ENCODE measurements around the gene SH3RF2.
"Not testable (repeated sequence)": the region's sequence is repeated elsewhere in the genome, so short reads cannot be mapped to it uniquely, and the experiment has no call there.

The SH3RF2 gene

DNA sequence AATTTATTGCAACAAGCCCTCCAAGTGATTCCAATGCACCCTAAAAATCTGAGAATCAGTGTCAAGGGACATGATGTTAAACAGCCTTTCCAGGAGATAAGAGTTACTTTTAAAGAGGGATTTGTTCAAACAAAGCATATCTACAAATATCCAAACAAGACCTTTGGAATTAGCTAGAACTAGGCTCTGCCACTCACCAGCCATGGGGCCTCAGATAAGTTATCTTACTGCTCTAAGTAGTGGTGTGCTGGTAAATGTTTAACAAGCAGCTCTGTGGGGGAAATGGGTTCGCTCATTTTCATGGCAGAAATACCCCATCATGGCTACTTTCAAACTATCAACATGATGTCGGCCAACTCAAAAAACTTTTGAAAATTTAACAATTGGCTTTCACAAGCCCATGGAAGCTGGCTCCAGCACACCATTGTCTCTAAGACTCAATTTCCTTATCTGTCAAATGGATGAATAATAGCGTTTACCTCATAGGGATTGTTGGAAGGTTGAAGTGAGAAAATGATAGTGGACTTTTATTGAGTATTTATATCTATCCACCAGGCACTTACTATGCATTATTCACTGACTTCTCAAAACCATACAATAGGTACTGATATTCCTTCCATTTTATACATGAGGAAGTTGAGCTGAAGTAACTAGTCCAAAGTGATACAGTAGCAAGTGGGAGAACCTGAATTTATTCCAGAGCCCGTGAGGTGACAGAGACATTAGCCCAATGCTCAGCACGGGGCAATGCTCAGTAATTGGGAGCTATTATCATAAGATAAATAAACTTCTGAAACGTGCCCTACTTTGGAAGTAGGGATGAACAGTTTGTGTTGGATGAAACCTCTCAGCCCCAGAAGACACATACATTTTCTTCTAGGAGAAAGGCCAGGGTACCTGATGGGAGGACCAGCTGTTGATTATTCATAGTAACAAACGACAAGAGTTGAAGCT lies 43.2 kb downstream of the SH3RF2 start:
- no peak for DNase-seq

DNA sequence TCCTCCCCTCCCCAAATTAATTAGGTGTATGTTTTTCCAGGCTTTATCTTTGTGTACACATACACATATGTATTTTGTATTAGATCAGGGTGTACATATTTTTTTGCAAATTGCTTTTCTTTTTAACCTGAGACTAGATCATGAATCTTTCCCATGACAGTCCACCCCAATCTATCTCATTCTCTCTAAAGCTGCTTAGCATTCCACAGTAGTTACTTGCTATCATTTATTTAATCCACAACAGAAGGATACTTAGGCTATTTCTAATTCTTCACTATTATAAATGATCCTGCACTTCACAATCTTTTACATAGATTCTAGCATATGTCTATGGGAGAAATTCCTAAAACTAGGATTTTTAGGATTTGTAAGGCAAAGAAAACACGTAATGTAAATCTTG lies 43.9 kb downstream of the SH3RF2 start:
- DNase-seq = no peak

DNA sequence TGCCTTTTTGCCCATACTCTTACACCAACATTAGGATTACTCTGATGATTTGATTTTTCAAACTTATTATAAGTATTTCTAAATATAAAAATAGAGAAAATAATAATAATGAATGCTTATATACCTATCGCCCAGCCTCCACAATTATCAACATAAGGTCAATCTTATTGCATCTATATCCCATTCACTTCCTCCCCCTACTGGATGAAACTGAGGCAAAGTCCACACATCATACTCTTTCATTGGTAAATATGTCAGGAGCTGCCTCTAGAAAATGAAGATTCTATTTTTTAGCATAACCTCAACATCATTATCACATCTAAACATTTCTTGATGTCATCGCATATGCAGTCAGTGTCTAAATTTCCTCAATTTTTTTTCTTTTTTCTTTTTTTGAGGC lies 44.3 kb downstream of the SH3RF2 start:
- no peak for DNase-seq

DNA sequence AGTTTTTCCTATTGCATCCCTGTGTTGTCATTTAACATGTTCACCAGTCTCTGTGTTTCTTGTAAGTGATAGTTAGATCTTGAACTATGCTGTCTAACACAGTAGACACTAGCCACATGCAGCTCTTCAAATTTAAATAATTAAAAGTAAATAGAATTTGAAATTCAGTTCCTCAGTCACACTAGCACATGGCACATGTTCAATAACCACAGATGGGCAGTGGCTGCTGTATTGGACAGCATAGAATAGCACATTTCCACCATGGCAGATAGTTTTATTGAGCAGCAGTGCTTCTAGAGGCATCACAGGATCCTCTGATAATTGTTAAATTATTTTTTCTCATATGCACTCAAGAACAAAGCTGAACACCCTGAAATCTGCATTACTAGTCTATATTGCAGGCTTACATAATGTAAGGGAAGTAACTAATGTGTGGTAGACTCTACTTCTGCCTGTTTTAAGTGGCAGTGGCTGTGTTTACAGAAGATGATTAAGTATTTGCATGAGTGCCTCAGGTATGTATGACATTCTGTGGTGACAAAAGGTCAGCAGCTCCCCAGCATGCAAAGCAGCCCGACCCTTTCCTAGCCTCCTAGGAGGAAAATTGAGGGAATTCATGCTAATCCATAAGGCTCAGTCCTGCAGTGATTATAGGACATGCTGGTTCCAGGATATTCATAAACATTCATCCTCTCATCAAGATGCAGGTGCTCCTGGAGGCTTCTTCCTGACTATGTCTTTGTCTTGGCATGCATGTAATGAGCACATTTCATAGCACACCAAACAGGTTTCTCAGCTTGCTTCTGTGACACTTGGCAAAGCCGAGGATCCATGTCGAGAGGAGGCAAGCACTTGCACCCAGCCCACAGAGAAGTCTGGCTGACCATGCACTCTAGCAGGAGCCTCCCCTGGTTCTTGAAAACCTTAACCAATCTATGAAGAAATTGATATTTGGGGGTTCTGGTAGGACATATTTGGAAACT lies 45.5 kb downstream of the SH3RF2 start:
- DNase-seq = no peak

DNA sequence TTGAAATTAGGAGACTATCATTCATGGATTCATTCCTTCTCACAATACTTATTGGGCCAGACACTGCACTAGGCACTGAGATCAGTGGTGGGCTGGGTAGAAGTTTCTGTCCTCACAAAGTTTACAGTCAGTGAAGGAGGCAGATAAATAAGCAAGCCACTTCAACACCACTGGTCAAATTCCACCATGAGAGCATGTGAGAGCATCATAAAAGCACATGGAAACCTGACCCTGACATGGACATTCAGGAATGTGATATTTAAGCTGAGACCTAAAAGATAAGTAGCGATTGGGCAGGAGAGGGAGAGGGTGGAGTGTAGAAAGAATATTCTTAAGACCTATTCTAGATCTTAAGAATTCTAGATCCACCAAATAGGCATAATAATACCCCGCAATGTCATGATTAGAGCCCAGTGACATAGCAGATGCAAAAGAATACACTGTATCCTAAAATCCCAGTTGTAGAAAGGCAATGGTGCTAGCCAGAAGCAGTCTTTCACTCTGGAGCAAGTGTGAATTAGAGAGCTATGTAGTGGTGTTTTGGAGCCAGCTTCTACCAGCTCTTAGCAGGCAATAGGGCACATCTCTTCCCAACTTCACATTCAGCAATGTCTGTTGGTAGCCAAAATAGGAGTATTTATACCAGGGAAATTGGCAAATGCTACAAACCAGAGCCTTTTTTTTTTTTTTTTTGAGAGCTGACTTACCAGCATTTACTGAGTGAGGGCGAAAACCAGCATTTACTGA lies 46.4 kb downstream of the SH3RF2 start:
- DNase-seq = no peak

DNA sequence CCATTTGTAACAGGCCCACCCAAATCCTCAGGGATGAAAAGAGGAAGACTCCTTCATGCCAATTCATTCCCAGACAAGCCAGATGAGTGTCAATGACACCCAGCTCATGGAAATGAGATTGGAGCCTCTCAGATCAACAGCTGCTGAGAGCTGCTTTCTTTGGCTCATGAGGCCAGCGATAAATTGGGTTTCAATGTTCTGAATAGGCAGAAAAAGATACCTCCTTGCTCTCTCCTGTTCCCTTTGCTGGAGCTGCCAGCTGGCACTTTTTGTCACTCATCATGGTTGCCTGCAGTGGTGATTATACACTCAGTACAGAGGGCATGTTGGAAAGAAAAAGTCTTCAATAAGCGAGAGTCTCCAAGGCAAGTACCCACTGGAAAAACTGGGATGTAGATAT lies 47.1 kb downstream of the SH3RF2 start:
- DNase-seq = no peak

DNA sequence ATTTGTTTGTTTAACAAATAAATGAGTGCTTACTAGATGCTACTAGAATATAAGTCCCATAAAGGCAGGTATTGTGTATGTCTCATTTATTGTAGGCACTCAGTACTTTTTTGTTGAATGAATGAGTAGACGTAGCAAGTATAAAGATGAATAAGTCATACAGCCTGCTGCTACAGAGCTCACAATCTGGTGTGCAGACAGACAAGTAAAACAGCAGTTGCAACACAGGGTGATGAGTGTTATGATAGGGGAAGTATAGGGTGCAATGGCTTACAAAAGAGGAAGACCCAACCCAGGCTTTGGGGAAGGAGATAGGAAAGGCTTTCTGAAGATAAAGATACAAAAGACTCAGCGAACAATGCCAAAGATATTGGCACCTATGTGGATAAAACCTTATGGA lies 47.7 kb downstream of the SH3RF2 start:
- DNase-seq = no peak

DNA sequence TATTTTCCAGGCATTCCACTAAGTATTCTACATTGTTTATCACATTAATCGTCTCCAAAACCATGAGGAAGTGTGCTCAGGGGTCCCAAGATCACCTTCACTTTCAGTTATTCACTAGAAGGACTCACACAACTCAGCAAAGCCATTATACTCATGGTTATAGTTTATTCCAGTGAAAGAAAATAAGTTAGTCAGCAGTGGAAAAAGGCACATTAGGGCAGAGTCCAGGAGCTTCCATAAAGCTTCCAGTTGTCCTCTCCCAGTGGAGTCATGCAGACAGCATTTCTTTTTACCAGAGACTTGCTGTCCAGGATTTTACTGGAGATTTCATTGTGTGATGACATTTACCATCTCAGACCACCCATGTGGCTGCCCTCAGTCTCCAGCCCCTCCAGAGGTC lies 51.5 kb downstream of the SH3RF2 start:
- no peak for DNase-seq

DNA sequence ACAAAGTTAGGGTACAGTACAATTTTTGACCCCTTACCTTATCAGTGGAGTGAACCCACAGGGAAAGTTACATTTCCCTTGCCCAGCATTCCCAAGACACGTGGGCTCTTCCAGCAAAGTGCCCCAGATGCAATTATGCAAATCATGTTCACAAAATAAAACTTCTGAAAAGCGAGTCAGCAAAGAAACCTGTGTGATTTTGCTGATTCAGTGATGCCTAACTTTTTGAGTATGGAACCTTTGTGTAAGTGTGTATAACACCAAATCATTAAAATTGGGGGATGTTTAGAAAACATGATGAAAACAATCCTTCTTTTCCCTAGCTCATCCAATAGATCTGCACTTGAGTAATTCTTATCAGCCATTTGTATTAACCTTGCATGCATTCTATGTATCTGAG lies 52.6 kb downstream of the SH3RF2 start:
- DNase-seq = no peak

DNA sequence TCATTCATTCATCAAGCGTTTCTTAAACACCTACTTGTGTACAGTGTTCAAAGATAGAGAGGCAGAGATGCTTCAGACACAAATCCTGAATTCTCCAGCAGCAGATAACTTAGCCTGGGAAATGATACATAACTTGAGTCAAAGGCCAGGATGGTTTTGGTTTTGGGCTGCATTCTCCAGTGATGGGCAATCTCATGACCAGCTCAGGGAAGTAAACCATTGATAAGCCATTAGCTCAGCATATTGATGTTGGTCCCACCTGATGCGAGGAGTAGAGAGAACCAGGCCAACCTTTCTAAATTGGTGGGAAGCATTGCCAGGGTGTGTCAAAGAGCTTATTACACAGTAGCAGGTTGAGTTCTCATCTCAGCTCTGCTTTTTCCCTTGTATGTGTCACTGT lies 53.0 kb downstream of the SH3RF2 start:
- no peak for DNase-seq

DNA sequence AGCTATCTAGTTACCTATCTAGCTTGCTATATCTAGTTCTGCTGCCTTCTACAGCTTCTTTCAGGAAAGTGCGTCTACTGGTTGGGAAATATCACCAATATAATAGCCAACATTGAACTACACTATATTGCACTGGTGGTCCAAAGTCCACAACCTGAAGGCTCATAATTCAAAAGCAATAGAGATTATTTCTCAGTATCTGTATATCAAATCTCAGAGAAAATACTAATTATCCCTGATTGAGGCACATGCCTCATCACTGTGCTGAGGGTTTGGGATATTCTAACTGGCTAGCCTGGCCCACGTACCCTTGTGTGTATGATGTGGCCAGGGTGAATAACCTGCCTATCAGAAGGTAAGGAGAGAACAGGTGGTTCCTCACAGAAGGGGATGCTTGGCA lies 53.8 kb downstream of the SH3RF2 start:
- DNase-seq = no peak

DNA sequence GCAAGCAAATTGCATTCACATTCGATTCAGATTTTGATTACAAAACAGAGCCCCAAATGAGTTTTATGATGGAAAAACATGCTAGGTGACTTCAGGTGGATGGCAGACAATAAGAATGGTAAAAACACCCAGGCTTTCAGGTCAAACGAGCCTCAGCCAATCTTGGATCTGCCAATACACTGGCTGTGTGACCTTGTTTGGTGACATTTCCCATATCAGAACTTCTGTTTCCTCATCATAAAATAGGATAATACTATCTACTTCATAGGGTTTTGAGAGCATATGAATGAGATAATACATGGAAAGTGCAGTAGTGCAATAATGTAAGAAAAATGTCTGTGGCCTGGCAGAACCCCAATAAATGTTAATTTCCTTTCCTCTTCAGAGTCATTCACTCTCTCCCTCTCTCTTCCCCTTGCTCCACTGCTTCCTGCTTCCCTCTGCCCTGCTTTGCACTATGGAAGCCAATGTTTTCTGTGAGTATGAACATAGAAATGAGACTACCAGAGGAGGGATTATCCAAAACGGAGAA lies 54.7 kb downstream of the SH3RF2 start:
- DNase-seq = no peak

DNA sequence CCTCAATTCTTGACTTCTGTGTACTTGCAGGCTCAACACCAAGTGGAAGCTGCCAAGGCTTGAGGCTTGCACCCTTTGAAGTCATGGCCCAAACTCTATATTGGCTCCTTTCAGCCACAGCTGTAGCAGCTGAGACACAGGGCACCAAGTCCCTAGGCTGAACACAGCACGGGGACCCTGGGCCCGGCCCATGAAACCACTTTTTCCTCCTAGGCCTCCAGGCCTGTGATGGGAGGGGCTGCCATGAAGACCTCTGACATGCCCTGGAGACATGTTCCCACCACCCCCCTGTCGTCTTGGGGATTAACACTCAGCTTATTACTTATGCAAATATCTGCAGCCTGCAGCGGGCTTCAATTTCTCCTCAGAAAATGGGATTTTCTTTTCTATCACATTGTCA lies 57.2 kb downstream of the SH3RF2 start:
- not testable (repeated sequence) for DNase-seq

DNA sequence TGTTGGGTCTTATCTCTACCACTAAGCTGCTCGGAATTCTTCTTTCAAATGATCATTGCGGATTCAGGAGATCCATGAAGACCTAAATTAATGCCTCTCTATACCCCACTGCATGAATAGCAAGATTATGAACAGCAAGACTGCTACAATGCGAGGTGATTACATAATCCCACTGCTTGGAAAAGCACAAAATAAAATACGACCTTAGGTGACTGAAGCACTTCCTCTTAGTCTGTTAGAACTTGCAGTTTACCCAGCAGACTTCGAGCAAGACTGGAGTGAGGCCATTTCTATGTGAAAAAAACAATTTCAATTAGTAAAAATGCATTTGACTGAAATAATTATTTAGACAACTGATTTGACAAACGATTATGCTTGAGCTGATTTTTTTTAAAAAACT lies 59.8 kb downstream of the SH3RF2 start:
- DNase-seq = no peak

DNA sequence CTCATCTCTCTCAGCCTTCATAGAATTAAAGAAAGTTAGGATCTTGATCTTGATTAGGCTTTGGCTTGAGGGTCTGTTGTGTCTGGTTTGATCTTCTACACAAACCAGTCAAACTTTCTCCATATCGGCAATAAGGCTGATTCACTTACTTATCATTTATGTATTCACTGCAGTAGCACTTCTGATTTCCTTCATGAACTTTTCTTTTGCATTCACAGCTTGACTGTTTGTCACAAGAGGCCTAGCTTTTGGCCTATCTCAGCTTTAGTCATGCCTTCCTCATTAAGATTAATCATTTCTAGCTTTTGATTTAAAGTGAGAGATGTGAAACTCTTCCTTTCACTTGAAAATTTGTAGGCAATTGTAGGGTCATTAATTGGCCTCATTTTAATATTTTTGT lies 62.8 kb downstream of the SH3RF2 start:
- DNase-seq = no peak

DNA sequence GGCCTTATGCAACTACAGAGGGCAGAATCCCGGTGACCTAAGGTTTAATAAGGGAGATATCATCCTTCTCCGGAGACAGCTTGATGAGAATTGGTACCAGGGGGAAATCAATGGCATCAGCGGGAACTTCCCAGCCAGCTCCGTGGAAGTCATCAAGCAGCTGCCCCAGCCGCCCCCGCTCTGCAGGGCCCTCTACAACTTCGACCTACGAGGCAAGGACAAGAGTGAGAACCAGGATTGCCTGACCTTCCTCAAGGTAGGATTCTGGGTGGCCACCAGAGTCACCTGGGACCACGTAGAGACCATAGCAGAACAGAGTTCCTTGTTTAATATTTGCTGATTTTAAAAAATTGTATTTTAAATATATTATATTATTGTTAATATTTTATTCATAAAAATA lies 63.7 kb downstream of the SH3RF2 start:
- DNase-seq = no peak

DNA sequence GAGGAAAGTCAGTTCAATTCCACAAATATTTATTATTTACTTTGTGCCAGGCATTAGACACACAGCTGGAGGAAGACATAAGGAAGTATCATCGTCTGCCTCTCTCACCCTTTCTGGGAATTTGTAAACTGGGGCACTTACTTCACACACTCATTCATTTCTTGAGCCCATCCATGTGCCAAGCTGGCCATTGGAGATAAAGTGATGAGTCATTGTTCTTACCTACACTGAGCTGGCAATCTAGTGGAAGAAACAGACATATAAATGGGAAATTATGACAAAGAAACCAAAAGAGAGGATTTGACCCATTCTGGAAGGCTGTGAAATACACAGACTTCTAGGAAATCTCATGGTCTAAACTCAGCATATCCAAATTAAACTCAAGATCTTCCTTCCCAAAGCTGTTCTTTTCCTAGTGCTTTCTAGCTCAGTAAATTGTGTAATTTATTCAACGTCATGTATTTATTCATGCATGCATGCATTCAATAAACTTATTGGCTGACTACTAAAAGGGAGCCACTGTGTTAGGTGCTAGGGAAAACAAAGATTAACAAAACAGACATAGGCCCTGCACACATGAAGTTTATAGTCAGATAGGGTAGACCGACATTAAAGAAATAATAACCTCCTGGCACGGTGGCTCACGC lies 65.3 kb downstream of the SH3RF2 start:
- DNase-seq = no peak

DNA sequence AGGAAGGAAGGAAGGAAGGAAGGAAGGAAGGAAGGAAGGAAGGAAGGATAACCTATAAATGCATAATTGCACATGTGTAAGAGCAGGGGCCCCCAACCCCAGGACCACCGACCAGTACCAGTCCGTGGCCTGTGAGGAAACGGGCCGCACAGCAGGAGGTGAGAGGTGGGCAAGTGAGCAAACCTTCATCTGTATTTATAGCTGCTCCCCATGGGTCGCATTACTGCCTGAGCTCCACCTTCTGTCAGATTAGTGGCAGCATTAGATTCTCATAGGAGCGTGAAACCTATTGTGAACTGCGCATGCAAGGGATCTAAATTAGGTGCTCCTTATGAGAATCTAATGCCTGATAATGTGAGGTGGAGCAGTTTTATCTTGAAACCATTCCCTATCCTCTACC lies 66.1 kb downstream of the SH3RF2 start:
- no peak for DNase-seq

DNA sequence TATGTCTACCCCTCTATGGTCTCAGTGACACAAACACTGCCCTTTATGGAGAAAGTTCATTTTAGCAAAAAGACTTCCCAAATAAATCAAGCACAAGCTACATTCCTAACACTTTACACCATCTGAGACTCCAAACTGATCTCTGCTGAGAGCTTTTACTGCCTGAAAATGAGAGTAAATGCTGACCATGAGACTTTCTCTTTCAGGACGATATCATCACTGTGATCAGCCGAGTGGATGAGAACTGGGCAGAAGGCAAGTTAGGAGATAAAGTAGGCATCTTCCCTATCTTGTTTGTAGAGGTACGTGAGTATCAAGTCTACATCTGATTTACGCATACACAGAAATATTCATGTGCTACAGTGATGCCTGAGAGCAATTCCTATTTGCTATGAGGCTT lies 67.5 kb downstream of the SH3RF2 start:
- no peak for DNase-seq

DNA sequence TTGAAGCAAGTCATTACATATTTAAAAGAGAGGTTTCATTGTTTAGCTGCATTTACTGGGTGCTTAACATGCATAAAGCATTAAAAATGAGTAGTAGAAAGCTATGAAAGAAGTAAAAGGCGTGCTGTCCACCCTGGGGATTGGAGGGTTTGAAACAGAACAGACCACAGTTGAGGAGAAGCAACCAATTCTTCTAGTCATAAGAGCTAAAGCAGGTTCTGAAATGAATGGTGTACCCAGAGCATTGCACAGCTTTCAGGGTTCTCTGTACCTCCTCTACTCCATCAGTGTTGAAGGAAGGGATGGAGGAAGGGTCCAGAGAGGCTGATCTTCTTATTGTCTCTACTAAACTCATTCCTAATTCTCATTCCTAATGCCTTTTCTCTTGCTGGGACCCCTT lies 68.9 kb downstream of the SH3RF2 start:
- no peak for DNase-seq

DNA sequence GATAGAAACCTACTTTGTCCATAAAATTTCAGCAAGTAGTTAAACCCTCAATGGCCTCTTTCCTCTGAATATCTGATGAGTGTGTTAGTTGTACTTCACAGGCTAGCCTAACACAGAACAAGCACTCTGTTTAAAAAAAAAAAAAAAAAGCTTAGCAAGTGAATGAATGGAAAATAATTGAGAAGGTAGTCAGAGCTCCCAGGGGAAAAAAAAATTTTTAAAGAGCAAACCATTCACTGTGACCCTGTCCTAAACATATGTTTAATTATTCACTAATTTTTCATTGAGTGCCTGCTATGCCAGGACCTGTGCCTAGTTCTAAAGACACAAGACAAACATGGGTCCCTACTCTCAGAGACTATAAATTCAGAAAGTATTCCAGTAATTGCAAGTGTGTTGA lies 69.3 kb downstream of the SH3RF2 start:
- DNase-seq = no peak

Data from nucleus accumbens (tissue), 56 donors.